ENCODE results near the gene IRF5. TPM values are rescaled to one million over a fixed set of nuclear protein-coding genes. Genes with fewer than 3 reads are reported as not detected.

The IRF5 gene
- total RNA-seq, 4 donors from 2014 or later, result 13.5 to 23.4 (median 15.6) TPM

DNA sequence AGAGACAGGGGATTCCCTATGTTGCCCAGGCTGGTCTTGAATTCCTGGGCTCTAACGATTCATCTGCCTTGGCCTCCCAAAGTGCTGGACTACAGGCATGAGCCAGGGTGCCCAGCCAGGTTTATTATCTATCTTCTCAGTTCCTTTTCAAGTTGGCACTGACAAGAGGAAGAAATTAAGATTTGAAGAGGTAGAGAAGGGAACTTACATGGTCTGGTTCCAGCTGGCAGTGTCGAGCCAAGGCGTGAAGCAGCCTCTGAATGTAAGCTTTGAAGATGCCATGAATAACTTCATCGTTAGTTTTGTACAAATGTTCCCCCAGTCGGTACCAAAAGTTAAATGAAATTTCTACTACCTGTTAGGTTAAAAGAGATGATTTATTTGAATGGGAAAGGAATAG, 59.5 kb downstream of the IRF5 start:
- TF ChIP-seq, protein P1, sequence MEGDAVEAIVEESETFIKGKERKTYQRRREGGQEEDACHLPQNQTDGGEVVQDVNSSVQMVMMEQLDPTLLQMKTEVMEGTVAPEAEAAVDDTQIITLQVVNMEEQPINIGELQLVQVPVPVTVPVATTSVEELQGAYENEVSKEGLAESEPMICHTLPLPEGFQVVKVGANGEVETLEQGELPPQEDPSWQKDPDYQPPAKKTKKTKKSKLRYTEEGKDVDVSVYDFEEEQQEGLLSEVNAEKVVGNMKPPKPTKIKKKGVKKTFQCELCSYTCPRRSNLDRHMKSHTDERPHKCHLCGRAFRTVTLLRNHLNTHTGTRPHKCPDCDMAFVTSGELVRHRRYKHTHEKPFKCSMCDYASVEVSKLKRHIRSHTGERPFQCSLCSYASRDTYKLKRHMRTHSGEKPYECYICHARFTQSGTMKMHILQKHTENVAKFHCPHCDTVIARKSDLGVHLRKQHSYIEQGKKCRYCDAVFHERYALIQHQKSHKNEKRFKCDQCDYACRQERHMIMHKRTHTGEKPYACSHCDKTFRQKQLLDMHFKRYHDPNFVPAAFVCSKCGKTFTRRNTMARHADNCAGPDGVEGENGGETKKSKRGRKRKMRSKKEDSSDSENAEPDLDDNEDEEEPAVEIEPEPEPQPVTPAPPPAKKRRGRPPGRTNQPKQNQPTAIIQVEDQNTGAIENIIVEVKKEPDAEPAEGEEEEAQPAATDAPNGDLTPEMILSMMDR (IDR thresholded peaks at IDR 0.05), result no peak
- no peak for TF ChIP-seq POLR2A (IDR thresholded peaks at IDR 0.05)
- 63 to 70% methylated on average over 5 of the region's 5 CpGs for WGBS, 2 donors
- H3K4me3 ChIP-seq (ENCODE audit: low read depth, poor library complexity, severe bottlenecking), result no peak overlapping the region
- DNase-seq (ENCODE audit: low spot score in 2 of 2), result no peak
- intact Hi-C loops (cut with DNase I; ENCODE audit: low total_unique reads), result no loop called here

Other genes with a start within 250 kb of the IRF5 start
- gene CALU, start 198.6 kb upstream of the IRF5 start, total RNA-seq, result 10 to 100 TPM; 22.7 to 53.8 (median 30.8) TPM
- not detected for gene OPN1SW, start 162.1 kb upstream of the IRF5 start, total RNA-seq
- gene CCDC136, start 146.0 kb upstream of the IRF5 start, total RNA-seq, result 1 to 10 TPM in 3 of 4 donors, not detected in 1; 1.4 to 2.3 (median 1.8) TPM
- gene FLNC, start 107.5 kb upstream of the IRF5 start, total RNA-seq, result 10 to 100 TPM in 1 of 4 donors, 1 to 10 TPM in 3; 5.0 to 11.1 (median 6.2) TPM
- gene ATP6V1F, start 75.1 kb upstream of the IRF5 start, total RNA-seq, result 100 to 1,000 TPM in 3 of 4 donors, 10 to 100 TPM in 1; 71.3 to 165 (median 137) TPM
- under 1 TPM in 3 of 4 donors, not detected in 1; 0.07 to 0.68 (median 0.21) TPM for gene KCP, start 27.2 kb upstream of the IRF5 start, total RNA-seq
- 10 to 100 TPM; 26.7 to 36.7 (median 31.0) TPM for gene TNPO3, start 117.2 kb downstream of the IRF5 start, total RNA-seq
- 10 to 100 TPM in 2 of 4 donors, 1 to 10 TPM in 2; 7.4 to 13.4 (median 9.9) TPM for gene TSPAN33, start 206.8 kb downstream of the IRF5 start, total RNA-seq